GM19452 (cell line): ENCODE measurements around the gene TCF7L2.

Source experiments
- ATAC-seq: cut with Tn5 transposase; IDR thresholded peaks from one replicate; pipeline ENCODE4 v1.9.1; 2021; ENCODE audit not compliant: unreplicated experiment

Gene TCF7L2

DNA sequence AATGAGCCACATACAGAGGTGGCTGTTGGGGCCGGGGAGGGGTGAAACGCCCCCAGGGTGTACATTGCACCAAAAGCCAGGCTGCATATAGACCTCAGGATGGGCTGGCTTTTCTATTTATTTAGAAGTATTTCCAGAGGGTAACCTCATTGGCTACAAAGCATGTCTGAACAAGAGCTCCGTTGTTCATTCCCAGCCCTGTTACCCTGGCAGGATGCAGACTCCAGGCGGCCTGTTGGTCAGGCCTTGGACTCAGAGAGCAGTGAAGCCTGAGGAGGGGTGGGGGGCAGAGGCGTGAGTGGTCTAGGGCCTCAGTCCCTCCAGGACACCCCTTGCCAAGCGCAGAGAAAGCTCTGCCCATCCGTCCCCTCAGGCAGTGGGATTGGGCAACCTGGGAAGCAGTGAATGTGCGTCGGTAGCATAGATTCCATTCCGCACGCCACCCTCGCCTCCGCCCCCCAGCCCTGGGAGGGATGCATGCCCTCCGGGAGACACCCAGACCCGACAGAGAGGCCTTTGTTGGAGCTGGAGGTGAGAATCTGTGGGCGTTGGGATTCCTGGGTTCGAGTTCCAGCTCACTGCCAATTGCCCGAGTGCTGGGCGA, 41.9 kb downstream of the TCF7L2 start:
- no peak for ATAC-seq

GRCh38 chr10:112996462-112996861, 46.4 kb downstream of the TCF7L2 start:
- ATAC-seq: no peak

DNA sequence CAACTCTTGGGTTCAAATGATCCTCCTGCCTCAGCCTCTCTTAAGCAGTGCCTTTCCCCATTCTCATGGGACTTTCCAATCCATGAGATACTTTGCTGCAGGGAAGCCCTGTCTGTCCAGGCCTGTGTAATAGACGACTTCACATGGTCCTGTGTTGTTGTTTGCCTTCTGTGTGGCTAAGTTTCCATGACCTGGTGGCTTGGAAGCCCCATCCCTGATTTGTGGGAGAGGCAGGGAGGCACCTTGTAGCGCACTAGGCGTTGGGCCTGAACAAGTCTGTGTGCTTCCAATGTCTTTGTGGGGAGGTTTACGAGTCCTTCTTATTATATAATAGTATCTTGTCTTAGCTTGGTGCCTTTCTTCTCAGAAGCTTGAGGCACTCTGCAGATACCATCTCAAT, 49.1 kb downstream of the TCF7L2 start:
- no peak for ATAC-seq

DNA sequence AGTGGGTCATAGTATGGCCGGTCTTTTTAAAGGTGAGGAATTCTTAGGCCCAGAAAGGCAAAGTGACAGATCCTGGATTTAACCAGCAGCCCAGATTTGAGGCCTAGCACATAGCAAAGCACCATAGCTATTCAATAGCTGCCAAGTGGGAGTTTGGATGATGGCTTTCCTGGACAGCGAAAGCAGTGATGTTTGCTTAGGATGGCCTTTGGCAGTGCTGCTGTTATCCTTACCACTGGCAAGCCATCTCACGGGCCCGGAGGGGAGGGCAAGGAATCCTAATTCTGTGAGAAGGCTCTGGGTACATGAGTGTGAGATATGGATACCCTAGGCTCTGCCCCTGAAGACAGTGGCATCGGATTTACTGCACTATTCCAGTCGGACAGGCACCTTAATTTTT, 50.4 kb downstream of the TCF7L2 start:
- no peak for ATAC-seq

DNA sequence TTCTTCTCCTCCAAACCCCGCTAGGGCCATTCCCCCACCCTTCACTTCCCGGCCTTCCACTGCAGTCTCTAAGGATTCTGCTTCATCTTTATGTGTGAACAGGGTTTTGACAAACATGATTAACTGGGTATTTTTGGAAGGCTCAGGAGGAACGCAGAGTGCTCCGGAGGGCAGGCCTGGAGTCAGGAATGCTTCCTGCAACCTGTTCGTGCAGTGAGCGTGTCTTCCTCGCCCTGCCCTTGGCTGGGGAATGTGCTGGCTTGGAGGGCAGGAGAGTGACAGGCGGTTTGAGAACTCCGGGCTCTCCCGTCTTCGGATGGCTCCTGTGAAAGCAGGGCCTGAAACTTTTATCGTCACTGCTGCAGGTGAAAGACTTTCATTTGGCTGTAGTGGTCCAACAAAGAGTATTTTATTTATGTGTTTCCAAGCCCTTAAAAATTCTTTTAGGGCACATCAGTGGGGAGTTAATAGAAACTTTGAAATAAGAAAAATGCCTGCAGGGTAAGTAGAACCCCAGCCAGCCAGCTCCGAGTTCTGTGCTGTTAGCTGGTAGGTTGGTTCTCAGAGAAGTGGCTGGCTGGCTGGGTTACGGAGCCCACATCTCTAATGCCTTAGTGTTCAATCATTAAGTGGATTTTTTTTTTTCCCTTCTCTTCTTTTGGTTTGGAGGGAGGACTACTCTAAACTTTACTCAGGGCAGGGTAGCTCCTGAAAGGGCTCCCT, 51.0 kb downstream of the TCF7L2 start:
- no peak for ATAC-seq

DNA sequence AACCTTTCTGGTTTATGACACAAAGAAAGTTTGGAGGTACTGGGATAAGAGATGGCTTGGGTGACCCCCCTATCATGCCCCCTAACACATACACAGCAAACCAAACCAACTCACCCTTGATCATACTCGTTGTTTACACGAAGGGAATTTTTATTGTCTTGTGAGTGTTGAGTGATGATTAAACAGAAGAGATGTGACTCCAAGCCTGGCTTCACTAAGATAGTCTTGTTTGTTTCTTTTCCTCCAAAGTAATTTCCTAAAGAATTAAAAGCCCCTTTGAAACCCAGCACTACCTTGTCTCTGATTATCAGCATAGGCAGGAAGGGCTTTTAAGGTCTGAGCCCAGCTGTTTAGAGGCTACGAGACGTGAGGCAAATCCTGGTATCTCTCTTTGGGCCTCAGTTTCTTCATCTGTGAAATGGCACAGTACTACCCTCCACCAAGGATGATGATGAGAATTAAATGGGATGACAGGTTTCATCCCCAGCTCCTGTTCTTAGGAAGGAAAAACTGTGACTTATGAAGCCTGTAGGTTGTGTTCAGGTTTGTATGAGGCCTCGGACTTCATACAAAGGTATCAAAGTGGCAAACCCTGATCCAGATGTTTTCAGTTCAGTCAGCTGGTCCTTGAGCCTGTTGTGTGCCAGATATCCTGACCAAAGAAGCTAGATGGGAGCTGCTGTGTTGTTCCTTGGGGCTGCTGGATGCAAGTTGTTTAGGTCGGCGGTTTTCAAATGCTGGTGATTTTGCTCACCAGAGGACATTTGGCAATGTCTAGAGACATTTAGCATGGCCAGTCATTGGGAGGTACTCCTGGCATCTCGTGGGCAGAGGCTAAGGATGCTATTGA, 51.8 kb downstream of the TCF7L2 start:
- no peak for ATAC-seq

GRCh38 chr10:113002449-113002777, 52.4 kb downstream of the TCF7L2 start:
- ATAC-seq: no peak

DNA sequence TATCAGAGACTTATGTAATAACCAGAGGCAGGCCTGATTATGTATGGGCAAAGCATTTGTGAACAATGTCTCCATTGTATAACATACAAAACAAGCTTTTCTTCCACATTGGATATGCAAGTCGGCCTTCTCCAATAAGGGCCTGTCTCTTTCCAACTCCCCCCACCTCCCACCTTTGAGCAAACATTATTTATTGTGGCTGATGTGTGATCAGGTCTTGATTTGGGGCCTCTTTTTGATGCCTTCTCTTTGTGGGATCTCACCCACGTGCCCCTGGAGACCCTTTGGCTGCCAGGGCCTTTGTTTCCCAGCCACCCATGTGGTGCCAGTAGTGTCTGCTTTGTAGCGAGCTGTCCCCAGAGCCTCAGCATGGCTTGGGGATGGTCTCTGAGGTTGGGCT, 53.0 kb downstream of the TCF7L2 start:
- no peak for ATAC-seq

- no peak for ATAC-seq
These were observed 54.1 kb downstream of the TCF7L2 start for GRCh38 chr10:113004069-113004618.

DNA sequence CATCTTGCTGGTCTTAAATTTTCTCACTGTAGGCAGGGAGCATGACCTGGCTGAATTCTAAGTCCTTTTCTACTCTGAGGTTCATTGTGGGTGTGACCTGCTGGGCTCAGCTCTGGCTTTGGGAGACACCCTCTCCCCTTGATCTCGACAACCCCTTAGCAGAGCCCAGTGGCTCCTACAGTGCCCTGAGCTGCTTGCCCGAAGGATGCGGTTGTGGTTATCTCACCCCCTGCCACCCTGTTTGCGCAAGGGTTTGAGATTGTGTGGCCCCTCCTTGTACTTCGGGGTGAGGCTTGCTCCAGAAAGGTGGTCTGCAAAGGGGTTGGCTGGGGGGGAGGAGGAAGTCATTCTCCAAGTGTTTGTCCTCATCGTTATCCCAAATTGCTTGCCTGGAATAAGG, 55.3 kb downstream of the TCF7L2 start:
- no peak for ATAC-seq

DNA sequence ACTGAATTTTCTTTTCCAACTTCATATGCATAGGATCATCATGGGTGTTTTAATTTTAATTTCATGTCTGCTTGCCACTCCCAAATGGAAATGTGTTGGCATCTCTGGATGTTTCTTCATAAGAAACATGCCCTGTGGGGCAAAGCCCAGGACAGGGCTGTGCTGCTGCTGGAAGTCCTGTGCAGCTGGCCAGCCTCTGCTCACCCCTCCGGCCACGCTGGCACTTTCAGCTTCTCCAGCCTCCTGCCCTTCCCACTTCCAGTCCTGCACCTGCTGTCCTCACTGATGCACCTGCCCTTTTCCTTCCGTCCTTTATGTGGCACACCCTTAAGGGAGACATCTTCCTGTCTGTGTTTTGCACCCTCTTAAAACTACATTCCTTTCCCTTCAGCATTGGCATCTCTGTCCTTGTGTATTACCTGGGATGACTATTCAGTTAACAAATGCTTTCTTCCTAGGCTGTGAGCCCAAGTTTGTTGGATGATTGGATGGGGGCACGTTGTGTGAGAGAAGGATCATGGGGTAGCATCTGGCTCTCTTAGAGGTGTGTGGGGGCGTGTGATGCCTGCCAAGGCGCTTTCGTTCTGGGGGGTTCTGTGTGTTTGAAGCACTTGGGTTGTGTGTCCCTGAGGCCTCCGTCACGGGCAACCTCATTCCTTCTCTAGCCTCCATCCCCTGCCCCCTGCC, 56.8 kb downstream of the TCF7L2 start:
- no peak for ATAC-seq

DNA sequence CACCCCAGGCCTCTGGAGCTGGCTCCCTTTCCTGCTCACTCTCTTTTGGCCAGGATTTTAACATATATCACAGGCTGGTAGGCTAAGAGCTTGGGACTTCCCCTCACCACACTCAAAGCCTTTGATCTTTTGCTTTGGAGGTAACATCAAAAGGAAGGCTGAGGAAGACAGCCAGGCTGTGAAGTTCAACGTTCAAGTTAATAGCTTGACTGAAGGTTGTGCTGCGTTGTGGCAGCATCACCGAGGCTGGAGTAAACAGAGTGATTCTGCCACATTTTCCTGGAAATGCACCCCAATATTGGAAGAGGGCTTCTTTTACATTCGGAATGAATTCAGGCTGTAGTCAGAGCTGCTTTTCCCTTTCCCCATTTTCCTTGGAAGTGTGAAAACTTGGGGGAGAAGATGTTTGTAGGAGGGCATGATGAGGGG, 57.3 kb downstream of the TCF7L2 start:
- ATAC-seq: no peak

DNA sequence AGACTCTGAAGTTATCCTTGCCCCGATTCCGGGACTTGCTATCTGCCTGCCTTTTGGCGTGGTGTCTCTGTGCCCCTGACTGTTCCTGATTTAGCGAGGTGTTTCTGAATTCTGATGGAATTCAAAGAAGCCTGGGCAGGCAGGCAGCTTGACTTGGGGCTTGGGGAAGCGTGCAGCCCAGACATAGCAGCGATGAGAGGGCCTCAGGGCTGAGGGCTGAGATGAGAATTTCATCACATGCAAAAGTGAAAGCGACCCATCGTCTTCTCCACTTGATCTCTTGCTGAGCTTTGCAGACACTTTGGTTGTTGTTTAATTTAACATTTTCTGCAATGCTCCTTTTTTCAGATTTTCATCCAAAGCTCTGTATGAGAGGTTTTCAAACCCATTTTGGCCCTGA, 57.8 kb downstream of the TCF7L2 start:
- ATAC-seq: no peak

DNA sequence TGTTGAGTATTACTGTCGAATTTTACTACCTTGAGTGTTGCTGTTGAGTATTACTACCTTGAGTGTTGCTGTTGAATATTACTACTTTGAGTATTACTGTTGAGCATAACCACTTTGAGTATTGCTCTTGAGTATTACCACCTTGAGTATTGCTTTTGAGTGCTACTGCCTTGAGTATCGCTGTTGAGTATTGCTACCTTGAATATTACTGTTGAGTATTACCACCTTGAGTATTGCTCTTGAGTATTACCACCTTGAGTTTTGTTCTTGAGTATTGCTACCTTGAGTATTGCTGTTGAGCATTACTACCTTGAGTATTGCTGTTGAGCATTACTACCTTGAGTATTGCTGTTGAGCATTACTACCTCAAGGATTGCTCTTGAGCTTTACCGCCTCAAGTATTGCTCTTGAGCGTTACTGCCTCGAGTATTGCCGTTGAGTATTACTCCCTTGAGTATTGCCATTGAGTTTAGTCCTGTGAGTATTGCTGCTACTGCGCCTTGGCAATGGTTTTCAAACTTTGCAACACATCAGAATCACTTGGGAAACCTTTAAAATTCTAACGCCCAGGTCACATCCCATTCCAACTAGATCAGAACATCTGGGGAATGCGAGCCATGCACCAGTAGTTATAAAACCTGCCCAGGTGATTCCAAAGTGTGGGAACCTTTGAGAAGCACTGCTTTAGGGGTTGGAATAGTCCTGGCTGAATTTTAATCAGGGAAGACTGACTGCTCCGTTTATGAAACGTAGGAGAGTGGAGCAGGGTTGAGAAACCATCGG, 61.7 kb downstream of the TCF7L2 start:
- no peak for ATAC-seq

DNA sequence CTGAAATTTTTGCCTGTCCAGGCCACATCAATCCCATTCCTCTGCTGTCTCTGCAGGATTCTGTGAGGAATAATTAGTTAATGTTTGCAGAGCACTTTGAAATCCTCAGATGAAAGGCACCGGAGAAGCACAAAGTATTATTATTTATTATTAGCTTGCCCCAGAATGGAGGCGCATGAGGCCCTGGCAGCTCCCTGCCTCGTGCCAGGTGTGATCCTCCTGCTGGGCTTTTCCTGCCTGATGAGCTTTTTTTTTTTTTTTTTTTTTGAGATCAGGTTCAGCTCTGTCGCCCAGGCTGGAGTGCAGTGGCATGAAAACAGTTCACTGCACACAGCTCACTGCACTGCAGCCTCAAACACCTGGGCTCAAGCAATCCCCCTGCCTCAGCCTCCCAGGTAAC, 65.2 kb downstream of the TCF7L2 start:
- ATAC-seq: no peak

DNA sequence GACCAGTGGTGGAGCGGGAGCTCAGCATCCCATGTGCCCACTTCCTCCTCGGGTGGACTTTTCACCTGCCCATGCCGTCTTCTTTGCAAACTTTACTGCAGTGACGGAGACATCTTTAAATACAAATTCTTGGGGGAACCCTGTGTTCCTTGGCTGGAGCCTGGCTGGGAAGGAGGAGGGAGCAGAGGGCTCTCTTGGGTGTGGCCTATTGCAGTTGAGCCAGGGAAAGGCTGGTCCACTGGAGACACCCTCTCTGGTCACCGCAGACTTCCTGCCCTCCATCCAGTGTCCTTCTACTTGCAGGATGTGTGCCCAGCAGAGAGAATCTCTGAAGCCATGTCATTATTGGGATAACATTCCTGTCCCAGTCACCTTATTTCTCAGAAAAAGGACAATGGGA, 67.3 kb downstream of the TCF7L2 start:
- no peak for ATAC-seq

GRCh38 chr10:113018034-113018433, 68.0 kb downstream of the TCF7L2 start:
- no peak for ATAC-seq

- ATAC-seq: no peak
These were observed 69.0 kb downstream of the TCF7L2 start for GRCh38 chr10:113019096-113019495.

- ATAC-seq: no peak
These were observed 69.8 kb downstream of the TCF7L2 start for GRCh38 chr10:113019692-113020474.

GRCh38 chr10:113020475-113020753, 70.4 kb downstream of the TCF7L2 start:
- ATAC-seq: no peak
